BJ (cell line): Measurements from ENCODE around the gene ARSK. TPM values are rescaled to one million over a fixed set of nuclear protein-coding genes. Genes with fewer than 3 reads are reported as not detected.
A peak's percentile ranks its signal among the peaks of the same experiment; 100 is the strongest.

Experiments
- CTCF ChIA-PET: fragments of 350-600 bp; formaldehyde crosslinking; extraction: SDS; loops from one replicate; lab custom pipeline; 2021; ENCODE audit warnings: antibody characterized with exemption, inconsistent platforms; lab: Yijun Ruan, JAX
- POLR2A ChIA-PET: fragments of 300-600 bp; sonication (Branson Sonifier 250); formaldehyde crosslinking; extraction: SDS; loops from one replicate; lab custom pipeline; 2021; ENCODE audit warnings: antibody characterized with exemption; lab: Charles Lee
- DNase-seq: peaks from one replicate; pipeline ENCODE4 v3.0.0-alpha.2; 2011; ENCODE audit warnings: low read depth
- H3K27me3 ChIP-seq: 2 replicates; pipeline ENCODE4 v1.6.0; 2011; ENCODE audit warnings: low read length; ENCODE audit not compliant: control insufficient read depth, insufficient read depth
- H3K36me3 ChIP-seq: 2 replicates; pipeline ENCODE4 v1.5.1; 2011; ENCODE audit warnings: low read length; ENCODE audit not compliant: control insufficient read depth, insufficient read depth
- H3K4me3 ChIP-seq: 2 replicates; pipeline ENCODE4 v1.5.1; 2011; ENCODE audit warnings: low read depth, mild to moderate bottlenecking, control low read depth, low read length
- CTCF ChIP-seq: IDR thresholded peaks from 2 replicates; pipeline ENCODE4 v1.5.1; 2011; ENCODE audit warnings: low read depth, mild to moderate bottlenecking, control low read depth, inconsistent platforms, low read length, moderate library complexity; ENCODE audit not compliant: insufficient read depth
- polyA minus RNA-seq: library from RNA; depleted of rRNA, polyadenylated mRNA; stranded (reverse); fragments of >200 nt; gene quantifications from 2 replicates; pipeline ENCODE4 v1.2.3, GENCODE V29; 2011; rRNA and poly(A)+ RNA removed
- polyA plus RNA-seq: library from polyadenylated mRNA; depleted of rRNA; stranded (reverse); fragments of >200 nt; gene quantifications from 2 replicates; pipeline ENCODE4 v1.2.3, GENCODE V29; 2011; rRNA removed

ARSK gene, protein sequence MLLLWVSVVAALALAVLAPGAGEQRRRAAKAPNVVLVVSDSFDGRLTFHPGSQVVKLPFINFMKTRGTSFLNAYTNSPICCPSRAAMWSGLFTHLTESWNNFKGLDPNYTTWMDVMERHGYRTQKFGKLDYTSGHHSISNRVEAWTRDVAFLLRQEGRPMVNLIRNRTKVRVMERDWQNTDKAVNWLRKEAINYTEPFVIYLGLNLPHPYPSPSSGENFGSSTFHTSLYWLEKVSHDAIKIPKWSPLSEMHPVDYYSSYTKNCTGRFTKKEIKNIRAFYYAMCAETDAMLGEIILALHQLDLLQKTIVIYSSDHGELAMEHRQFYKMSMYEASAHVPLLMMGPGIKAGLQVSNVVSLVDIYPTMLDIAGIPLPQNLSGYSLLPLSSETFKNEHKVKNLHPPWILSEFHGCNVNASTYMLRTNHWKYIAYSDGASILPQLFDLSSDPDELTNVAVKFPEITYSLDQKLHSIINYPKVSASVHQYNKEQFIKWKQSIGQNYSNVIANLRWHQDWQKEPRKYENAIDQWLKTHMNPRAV
- polyA plus RNA-seq (8.0 and 14.2 TPM in 2 replicates), polyA minus RNA-seq (3.0 and 3.3 TPM in 2 replicates)

DNA sequence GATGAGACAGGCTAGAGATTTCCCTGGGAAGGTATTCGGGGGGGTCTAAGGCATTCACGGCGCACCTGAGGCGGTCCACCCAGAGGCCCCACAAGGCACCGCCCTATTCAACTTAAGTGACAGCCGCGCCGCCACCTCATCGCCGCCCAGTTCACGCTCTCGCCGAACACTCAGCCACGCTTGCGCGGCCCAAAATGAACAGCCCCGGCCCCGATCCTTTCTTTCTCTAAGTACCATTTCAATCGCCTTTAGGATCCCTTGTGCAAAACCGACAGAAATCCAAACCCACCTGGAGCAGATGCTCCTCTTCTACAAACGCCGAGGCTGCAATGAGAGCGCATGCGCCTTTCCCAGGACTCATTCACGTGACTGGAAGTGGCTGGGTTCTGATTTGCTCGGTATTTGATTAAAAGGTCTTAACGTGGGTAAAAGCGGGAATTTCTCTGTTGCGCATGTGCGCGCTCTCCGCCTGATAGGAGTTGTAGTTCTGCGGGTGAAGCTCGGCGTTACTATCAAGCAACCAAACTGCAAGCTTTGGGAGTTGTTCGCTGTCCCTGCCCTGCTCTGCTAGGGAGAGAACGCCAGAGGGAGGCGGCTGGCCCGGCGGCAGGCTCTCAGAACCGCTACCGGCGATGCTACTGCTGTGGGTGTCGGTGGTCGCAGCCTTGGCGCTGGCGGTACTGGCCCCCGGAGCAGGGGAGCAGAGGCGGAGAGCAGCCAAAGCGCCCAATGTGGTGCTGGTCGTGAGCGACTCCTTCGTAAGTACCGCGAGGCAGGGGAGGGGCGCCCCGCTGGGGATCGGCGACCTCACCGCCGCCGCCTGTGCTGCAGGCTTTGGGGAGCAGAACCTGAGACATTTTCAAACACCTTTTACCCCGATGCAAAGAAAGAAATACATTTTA, at the start of gene ARSK, which contains the start of gene SKIC3:
ARSK (plus strand) TSS at position 455 of the 902 bp plus-strand sequence; CDS start at position 633, 178 bp downstream.
SKIC3 (minus strand) TSS at position 331 of the 902 bp plus-strand sequence. CDS start 7,827 bp downstream, outside the sequence.
- ChIA-PET CTCF (interaction anchor here (0.8 to 2.1 kb wide), 6 partner anchors 10 to 389 kb away, joined by 3 to 5 read pairs (median 4); no protein-coding TSS in a partner anchor), POLR2A (interaction anchor here (0.5 to 0.7 kb wide), 4 partner anchors 92 to 302 kb away, joined by 3 to 5 read pairs (median 4); partner anchors contain the start of gene RHOBTB3)
- DNase-seq = peak; percentile 98
- Histone ChIP-seq H3K27me3 (no peaks in the 10 kb centered on the region), H3K36me3 (no peaks in the 10 kb centered on the region), H3K4me3 (peak within 1 kb of the TSS; percentile 73)
- TF ChIP-seq CTCF = peak; percentile 71

GRCh38 chr5:95508550-95508949, 46.4 kb upstream of the ARSK start:
- Histone ChIP-seq H3K27me3 (no peaks in the 10 kb centered on the region), H3K36me3 (peaks cover 9% of the 10 kb centered on the region; the same call in 1 of the 2 replicates), H3K4me3 (no peak overlapping the region)
- CTCF ChIA-PET = interaction anchor here (0.9 to 1.0 kb wide), 2 partner anchors 14 to 46 kb away, joined by 3 read pairs; partner anchors contain the start of genes ARSK and SKIC3
- no peak for DNase-seq
- TF ChIP-seq CTCF = no peak
- POLR2A ChIA-PET = no interaction called here

DNA sequence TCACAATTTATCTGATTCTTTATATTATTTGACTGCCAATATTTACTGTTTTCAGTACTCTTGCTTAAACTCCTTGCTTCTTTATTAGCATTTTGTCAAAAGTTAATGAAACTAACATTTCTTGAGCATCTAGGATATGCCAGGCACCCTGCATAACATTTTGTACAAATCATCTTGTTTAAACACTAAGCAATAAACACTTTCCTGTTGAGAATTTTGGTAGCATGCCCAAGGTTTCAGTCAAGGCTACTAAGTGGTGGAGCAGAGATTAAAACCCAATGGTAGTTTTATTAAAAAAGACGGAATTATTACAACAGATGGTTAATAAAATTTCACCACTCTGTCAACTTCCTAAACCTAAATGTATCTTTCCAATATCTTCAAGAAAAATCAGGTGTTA, 43.3 kb upstream of the ARSK start:
- TF ChIP-seq CTCF = no peak
- Histone ChIP-seq H3K27me3 (no peaks in the 10 kb centered on the region), H3K36me3 (peaks cover 9% of the 10 kb centered on the region; the same call in 1 of the 2 replicates), H3K4me3 (no peak overlapping the region)
- CTCF ChIA-PET = no interaction called here
- DNase-seq = no peak
- POLR2A ChIA-PET = no interaction called here

DNA sequence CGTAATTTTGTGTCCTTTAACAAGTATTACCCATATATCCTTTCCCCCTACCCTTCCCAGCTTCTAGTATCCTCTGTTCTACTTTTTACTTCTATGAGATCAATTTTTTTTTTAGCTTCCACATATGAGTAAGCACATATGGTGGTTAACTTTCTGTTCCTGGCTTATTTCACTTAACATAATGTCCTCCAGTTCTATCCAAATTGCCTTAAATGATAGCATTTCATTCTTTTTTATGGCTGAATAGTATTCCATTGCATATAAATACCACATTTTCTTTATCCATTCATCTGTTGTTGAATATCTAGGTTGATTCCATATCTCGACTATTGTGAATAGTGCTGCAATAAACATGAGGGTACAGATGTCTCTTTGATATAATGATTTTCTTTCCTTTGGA, 36.5 kb upstream of the ARSK start:
- no peak for TF ChIP-seq CTCF
- Histone ChIP-seq H3K27me3 (no peaks in the 10 kb centered on the region), H3K4me3 (no peak overlapping the region), H3K36me3 (peaks cover 2% of the 10 kb centered on the region; the same call in 1 of the 2 replicates)
- no peak for DNase-seq
- ChIA-PET POLR2A (no interaction called here), CTCF (no interaction called here)
